NCI-H1417 (cell line): Measurements from ENCODE around the gene ID1.
A peak's percentile ranks its signal among the peaks of the same experiment; 100 is the strongest.
"Not testable (repeated sequence)": the region's sequence is repeated elsewhere in the genome, so short reads cannot be mapped to it uniquely, and the experiment has no call there.

Experiments used
- DNase-seq, 3 experiments: peaks; one replicate each; lab custom pipeline; 2025; lab: John Stamatoyannopoulos, UW

The ID1 gene

DNA sequence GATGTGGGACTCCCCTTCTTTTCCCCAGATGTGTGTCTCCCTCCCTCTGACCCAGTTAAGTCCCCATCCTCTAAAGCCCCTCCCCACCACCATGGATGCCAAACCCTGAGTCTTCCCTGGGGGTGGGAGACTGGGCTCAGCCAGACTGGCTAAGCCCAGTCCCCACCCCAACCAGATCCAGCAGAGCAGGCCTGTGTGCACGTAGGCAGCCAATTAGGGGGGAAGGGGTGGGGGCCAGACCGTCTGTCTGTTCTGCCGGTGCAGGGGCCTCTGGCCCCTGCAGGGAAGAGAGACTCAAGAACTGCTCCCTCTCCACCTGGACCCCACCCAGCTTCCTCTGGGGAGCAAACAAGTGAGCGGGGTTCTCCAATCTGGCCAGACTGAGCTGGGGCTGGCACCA, 33.2 kb downstream of the ID1 start:
- peak in 1 of 3 experiments; percentile 5 for DNase-seq

DNA sequence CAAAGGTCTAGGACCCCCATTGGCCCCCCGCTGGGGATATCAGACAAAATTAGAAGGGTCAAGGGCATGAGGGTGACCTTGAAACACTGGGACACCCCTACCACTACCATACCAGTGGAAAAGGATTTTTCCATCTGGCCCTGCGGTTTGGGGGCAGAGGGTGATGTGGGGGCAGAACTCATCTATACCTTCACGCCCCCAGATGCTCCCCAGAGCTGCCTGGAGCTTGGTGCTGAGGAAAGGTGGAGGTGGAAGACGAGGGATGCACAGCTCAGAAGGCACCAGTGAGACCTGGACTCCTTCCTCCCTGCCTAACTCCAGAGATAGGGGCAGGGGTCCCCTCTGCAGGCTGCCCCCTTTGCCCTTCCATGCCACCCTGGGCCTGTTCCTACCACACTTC, 33.7 kb downstream of the ID1 start:
- DNase-seq = no peak

DNA sequence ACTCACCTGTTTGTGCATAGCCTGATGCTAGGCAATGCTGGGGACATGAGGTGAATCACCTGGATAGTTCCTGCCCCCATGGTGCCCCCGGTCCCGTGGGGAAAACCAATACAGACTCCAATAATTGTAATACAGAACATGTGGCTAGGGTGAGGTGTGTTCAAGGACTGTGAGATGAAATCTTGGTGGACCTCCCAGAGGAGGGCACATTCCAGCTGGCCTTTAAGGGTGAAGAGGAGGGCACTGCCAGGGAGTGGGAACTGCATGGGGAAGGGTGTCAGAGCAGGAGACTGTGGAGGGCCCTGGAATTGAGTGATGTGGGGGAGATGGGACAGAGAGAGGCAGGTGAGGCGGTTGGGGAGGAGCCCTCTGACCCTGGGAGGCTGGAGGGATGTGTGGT, 35.2 kb downstream of the ID1 start:
- no peak for DNase-seq

DNA sequence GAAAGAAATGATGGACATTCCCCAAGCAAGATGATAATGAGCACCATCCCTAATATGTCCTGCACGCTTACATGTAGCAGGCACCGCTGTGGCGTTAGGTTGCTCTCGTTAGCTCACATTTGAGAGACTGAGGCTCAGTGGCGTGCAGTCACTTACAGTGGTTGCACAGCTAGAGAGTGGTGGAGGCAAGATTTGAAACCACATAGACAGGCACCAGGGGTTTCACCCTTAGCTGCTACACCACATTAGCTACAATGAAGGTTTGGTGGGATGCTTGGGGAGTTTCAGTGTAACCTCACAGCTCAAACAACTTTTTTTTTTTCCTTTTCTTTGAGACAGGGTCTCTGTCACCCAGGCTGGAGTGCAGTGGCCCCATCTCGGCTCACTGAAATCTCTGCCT, 36.3 kb downstream of the ID1 start:
- DNase-seq = no peak

DNA sequence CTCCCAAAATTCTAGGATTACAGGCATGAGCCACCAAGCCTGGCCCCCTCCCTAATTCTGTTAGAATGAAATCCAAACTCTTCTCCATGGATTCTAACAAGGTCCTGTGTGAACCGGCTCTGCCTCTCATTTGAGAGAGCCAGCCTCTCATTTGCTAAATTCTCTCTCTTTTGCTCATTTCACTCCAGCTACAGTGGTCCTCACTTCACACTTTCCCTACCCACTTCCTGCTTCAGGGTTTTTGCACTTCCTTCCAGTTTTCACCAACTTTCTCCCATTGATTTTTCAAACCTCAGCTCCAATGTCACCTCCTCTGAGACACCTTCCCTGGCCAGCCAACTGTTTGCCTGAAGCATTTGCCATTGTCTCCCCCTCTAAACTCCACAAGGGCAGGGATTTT, 37.7 kb downstream of the ID1 start:
- no peak for DNase-seq

DNA sequence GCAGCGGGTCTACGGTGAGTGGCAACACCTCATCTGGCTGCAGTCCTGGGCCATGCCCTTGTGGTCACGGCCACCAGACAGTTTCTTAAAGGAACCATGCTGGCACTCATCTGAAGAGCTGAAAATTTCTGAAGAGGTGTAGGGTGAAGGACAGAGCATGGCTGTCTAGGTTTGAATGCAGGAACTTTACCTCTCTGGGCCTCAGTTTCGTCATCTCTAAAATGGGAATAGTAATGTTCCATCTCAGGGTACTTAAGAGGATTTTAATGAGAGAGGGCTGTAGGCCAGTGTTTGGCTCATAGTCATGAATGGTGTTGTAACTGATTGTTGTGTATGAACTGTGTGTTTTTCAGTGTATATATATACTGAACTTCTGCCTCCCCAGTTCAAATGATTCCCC, 38.4 kb downstream of the ID1 start:
- DNase-seq = no peak

DNA sequence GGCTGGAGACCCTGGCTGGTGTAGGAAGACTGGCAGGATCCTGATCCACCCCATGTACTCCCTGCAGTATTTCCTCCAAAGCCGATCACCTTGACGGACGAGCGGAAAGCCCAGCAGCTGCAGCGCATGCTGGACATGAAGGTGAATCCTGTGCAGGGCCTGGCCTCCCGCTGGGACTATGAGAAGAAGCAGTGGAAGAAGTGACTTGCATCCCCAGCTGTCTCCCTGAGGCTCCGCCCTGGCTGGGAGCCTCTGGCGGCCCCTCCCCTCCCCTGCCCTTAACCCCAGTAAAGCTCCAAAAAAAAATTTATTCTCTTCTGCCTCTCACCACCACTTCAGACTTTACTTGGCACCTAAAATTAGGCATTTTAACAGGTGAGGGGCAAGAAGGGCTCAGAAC, 39.6 kb downstream of the ID1 start:
- DNase-seq = peak in 2 of 3 experiments; percentile 8 to 25

DNA sequence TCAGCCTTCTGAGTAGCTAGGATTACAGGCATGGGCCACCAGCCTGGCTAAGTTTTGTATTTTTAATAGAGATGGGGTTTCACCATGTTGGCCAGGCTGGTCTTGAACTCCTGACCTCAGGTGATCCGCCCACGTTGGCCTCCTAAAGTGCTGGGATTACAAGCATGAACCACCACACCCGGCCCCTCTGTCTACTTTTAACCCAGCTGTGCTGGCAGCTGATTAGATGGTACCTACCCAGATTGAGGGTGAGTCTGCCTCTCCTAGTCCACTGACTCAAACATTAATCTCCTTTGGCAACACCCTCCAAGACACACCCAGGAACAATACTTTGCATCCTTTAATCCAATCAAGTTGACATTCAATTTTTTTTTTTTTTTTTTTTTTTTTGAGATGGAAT, 43.0 kb downstream of the ID1 start:
- not testable (repeated sequence) for DNase-seq

DNA sequence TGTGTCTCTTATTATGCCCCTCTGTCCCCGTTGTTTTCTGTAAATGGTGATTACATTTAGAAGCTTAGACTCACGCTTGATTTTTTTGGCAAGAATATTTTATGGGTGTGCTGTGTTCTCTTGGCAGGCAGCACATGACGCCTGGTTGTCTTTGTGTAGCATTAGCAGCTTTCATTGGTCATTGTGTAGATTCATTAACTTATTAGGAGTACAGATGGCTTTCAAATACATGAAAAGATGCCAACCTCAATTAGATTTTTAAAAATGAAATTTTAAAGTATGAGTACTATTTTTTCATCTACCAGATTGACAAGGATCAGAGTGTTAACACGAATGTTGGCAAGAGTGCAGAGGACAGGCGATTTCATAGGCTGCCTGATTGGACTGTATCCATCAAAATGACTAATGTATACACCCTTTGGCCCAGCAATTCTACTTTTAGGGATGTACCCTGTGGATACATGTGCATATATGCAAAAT, 47.9 kb downstream of the ID1 start:
- DNase-seq = no peak

DNA sequence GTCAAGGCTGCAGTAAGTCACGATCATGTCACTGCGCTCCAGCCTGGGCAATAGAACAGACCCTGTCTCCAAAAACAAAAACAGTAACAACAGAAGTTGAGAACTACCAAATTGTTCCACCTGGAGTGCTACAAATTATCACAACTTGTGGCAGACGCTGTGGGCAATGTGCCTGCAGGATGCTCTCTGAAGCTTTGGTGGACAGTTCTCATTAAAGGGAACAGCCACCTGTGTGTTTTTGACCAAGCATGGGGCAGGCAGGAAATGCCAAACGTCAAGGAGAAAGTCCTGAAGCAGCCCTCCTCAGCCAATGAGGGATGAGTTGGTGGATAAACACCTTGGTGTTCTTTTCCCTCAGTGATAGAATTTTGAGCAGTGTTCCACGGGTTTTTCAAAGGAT, 48.5 kb downstream of the ID1 start:
- DNase-seq = no peak

DNA sequence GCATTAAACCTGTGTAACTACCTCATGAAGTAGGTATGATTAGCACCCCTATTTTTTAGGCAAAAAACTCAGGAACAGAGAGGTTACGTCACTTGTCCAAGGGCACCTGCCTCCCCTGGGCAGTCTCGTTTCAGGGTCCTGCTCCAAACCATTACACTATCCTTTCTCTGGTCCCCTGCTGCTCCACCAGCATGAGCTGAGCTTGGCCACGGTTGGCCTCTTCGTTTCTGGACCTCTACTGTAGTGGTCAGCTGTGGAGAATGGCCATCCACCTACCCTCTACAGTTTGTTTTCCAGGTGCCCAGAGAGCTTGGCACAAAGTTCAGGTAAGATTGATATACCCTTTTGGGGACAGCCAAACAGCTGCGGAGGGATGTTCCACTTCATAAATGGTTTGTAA, 49.4 kb downstream of the ID1 start:
- DNase-seq = no peak
